ENCODE measurements around the gene ZBTB5. TPM values are rescaled to one million over a fixed set of nuclear protein-coding genes. Genes with fewer than 3 reads are reported as not detected.

The ZBTB5 gene
- total and polyA plus RNA-seq, 9 of the 15 experiments (the other 6 are each of a cell fraction or from before 2014, with no cell fraction given): 2.3 to 43.2 (median 15.5) TPM

GRCh38 chr9:37464426-37465248, 613 bp downstream of the ZBTB5 start (continued):
- TF ChIP-seq ZBTB49 (CRISPR knock-in tag; IDR thresholded peaks at IDR 0.05; ENCODE audit: borderline replicate concordance) (no peak), KLF1 (tag; IDR thresholded peaks at IDR 0.05) (no peak), ZBTB12 (CRISPR knock-in tag; IDR thresholded peaks at IDR 0.05) (no peak), NR2C1 (IDR thresholded peaks at IDR 0.05) (no peak), NR2C1 (tag; IDR thresholded peaks at IDR 0.05) (no peak), TBP (optimal IDR thresholded peaks at IDR 0.05; ENCODE audit: low read depth, low read length) (peak; percentile 5), DPF2 (IDR thresholded peaks at IDR 0.05) (no peak), ZNF41 (CRISPR knock-in tag; conservative IDR thresholded peaks at IDR 0.05) (no peak), EP400 (IDR thresholded peaks at IDR 0.05) (no peak), ZBTB11 (CRISPR knock-in tag; IDR thresholded peaks at IDR 0.05) (no peak), CUX1 (CRISPR knock-in tag; IDR thresholded peaks at IDR 0.05) (no peak), PTRF (tag; IDR thresholded peaks at IDR 0.05) (no peak), MEIS2 (IDR thresholded peaks at IDR 0.05; ENCODE audit: partially characterized antibody) (peak; percentile 48), JUN (IDR thresholded peaks at IDR 0.05; ENCODE audit: borderline replicate concordance, low read depth, low read length) (no peak), JUN (CRISPR knock-in tag; IDR thresholded peaks at IDR 0.05; ENCODE audit: borderline replicate concordance) (peak; percentile 85)

Measured in K562 (cell line).